CD14-positive monocyte (primary cell): ENCODE data around the gene RNF10. TPM values are rescaled to one million over a fixed set of nuclear protein-coding genes. Genes with fewer than 3 reads are reported as not detected.

Experiments
- DNase-seq, 3 donors: peaks; one replicate each; pipeline ENCODE4 v3.0.0-alpha.2; 2011 to 2022
- H2AFZ ChIP-seq: 2 replicates; pipeline ENCODE4 v1.6.0; 2012; ENCODE audit warnings: mild to moderate bottlenecking, low read depth, low read length, inconsistent platforms; ENCODE audit not compliant: insufficient read depth, poor library complexity, severe bottlenecking
- H3K27ac ChIP-seq, 2 donors: 1 replicate in 1 of 2; 2 replicates in 1 of 2; pipeline ENCODE4 v1.5.1; 2012 to 2013; ENCODE audit warnings: low read length in 2 of 2, control low read depth in 1 of 2, inconsistent platforms in 1 of 2, low read depth in 1 of 2, mild to moderate bottlenecking in 1 of 2
- H3K27me3 ChIP-seq, 2 donors: one replicate each; pipeline versions ENCODE4 v1.6.0 to v1.6.1; 2011 to 2013; ENCODE audit warnings: low read length in 2 of 2; ENCODE audit not compliant: control insufficient read depth in 2 of 2, insufficient read depth in 2 of 2
- H3K36me3 ChIP-seq, 2 donors: replicated peaks in 1 of 2; 1 replicate in 1 of 2; 2 replicates in 1 of 2; pipeline versions ENCODE4 v1.5.1 to v1.6.1; 2012 to 2013; ENCODE audit warnings: low read length in 2 of 2, control low read depth in 1 of 2, inconsistent platforms in 1 of 2, mild to moderate bottlenecking in 1 of 2; ENCODE audit not compliant: insufficient read depth in 2 of 2, control insufficient read depth in 1 of 2
- H3K4me1 ChIP-seq, 2 donors: 1 replicate in 1 of 2; 2 replicates in 1 of 2; pipeline versions ENCODE4 v1.5.1 to v1.6.1; 2012 to 2013; ENCODE audit warnings: low read length in 2 of 2, control low read depth in 1 of 2, inconsistent platforms in 1 of 2, mild to moderate bottlenecking in 1 of 2, moderate library complexity in 1 of 2; ENCODE audit not compliant: insufficient read depth in 2 of 2, control insufficient read depth in 1 of 2
- H3K4me2 ChIP-seq: replicated peaks from 2 replicates; pipeline ENCODE3; 2012; ENCODE audit warnings: low read length, moderate library complexity, mild to moderate bottlenecking; ENCODE audit not compliant: poor library complexity, severe bottlenecking; ENCODE audit errors: extremely low read depth
- H3K4me3 ChIP-seq, 3 experiments: fragments of 200-600 bp in 1 of 3; sonication (generic) in 1 of 3; replicated peaks in 1 of 3; 1 replicate in 2 of 3; 2 replicates in 1 of 3; pipeline ENCODE4 v1.5.1; 2011 to 2013; ENCODE audit warnings: low read length in 3 of 3, mild to moderate bottlenecking in 3 of 3, control low read depth in 2 of 3, low read depth in 2 of 3, inconsistent platforms in 1 of 3, moderate library complexity in 1 of 3
- H3K79me2 ChIP-seq: 2 replicates; pipeline ENCODE4 v1.6.0; 2012; ENCODE audit warnings: mild to moderate bottlenecking, control low read depth, inconsistent platforms, low read length, moderate library complexity; ENCODE audit not compliant: insufficient read depth
- H3K9ac ChIP-seq: 2 replicates; pipeline ENCODE4 v1.6.0; 2017; ENCODE audit warnings: low read length, mild to moderate bottlenecking; ENCODE audit not compliant: insufficient read depth, poor library complexity, severe bottlenecking
- H3K9me3 ChIP-seq, 2 donors: replicated peaks in 1 of 2; 1 replicate in 1 of 2; 2 replicates in 1 of 2; pipeline versions ENCODE4 v1.5.1 to v1.6.1; 2012 to 2013; ENCODE audit warnings: low read length in 2 of 2, control low read depth in 1 of 2; ENCODE audit not compliant: control insufficient read depth in 1 of 2, insufficient read depth in 1 of 2
- H4K20me1 ChIP-seq: 2 replicates; pipeline ENCODE4 v1.6.0; 2012; ENCODE audit warnings: mild to moderate bottlenecking, low read length, control low read depth, moderate library complexity; ENCODE audit not compliant: insufficient read depth
- H3K27ac Mint-ChIP-seq, 7 donors: one replicate each; pipeline ENCODE4 v1.8.0; 2020; ENCODE audit warnings: mild to moderate bottlenecking in 7 of 7, mixed read lengths in 7 of 7, moderate library complexity in 6 of 7, inconsistent platforms in 2 of 7
- H3K27me3 Mint-ChIP-seq, 3 donors: one replicate each; pipeline ENCODE4 v1.8.0; 2021 to 2022; ENCODE audit warnings: low read depth in 3 of 3, mild to moderate bottlenecking in 3 of 3, mixed read lengths in 3 of 3, moderate library complexity in 3 of 3, inconsistent platforms in 1 of 3
- H3K36me3 Mint-ChIP-seq, 2 donors: one replicate each; pipeline ENCODE4 v1.8.0; 2020; ENCODE audit warnings: mixed read lengths in 2 of 2, inconsistent platforms in 1 of 2, mild to moderate bottlenecking in 1 of 2
- H3K4me1 Mint-ChIP-seq: one replicate; pipeline ENCODE4 v1.8.0; 2020; ENCODE audit warnings: mild to moderate bottlenecking, mixed read lengths
- H3K4me3 Mint-ChIP-seq, 2 donors: one replicate each; pipeline ENCODE4 v1.8.0; 2020; ENCODE audit warnings: mild to moderate bottlenecking in 2 of 2, mixed read lengths in 2 of 2, moderate library complexity in 1 of 2
- H3K9me3 Mint-ChIP-seq, 7 donors: one replicate each; pipeline ENCODE4 v1.8.0; 2020 to 2022; ENCODE audit warnings: mixed read lengths in 7 of 7, mild to moderate bottlenecking in 6 of 7, moderate library complexity in 6 of 7, inconsistent platforms in 2 of 7
- WGBS: methylation state at CpG from one replicate; pipeline ENCODE4 v1.1.5; 2013; ENCODE audit warnings: missing lambda C conversion rate; ENCODE audit not compliant: insufficient coverage; 5-methylcytosine and 5-hydroxymethylcytosine counted together
- intact Hi-C, 2 donors: fragments of 100-400 bp; cut with micrococcal nuclease; formaldehyde crosslinking; loops; one replicate each; pipeline versions ENCODE4 v1.15.0 to v1.15.1; 2023
- polyA plus RNA-seq, 3 donors: library from polyadenylated mRNA; depleted of rRNA in 1 of 3; unstranded in 2 of 3; stranded (reverse) in 1 of 3; fragments of 300-500 nt in 2 of 3; fragments of >200 nt in 1 of 3; fragmentation: Illumina TruSeq in 2 of 3; gene quantifications; 1 replicate in 2 of 3; 2 replicates in 1 of 3; pipeline ENCODE4 v1.2.3, GENCODE V29; 2012 to 2021
- TF ChIP-seq, protein P1 (sequence below): fragments of 200-600 bp; IDR thresholded peaks from one replicate; pipeline ENCODE4 v1.8.0; 2022; ENCODE audit warnings: antibody characterized with exemption, mild to moderate bottlenecking

RNF10 gene
- polyA plus RNA-seq, 3 donors = 62.4 to 178 (median 106) TPM

DNA sequence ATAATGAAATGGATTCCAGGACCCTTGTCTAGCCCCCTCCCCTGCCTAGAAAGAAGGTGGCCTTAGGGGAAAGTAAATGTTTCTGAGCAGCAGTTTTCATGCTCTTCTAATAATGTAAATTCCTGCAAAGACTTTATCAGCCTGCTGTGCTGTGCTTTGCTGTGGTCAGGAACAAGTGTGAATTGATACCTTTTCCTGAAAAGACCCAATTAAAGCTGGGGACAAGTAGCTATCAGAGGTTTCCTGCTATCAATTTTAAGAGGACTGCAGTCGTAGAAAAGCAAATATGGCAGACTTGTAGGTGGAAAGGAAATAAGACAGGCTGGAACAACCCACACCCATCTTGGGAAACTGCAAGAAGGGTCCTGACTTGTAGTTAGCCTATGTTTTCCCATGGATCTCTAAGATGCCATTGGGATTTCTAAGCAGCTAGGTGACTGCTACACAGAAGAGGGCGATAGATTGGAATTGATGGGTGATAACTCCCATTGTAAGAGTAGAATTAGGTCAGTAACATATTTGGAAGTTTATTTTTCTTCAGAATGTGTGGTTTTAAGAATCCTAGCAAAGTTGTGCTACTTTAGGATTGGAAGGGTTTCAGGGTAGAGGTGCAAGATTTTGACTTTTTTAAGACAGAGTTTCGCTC lies 35.2 kb upstream of the RNF10 start:
- no peak overlapping the region for H3K4me3 Mint-ChIP-seq
- peaks cover 30% of the 10 kb centered on the region for H3K79me2 ChIP-seq
- no peaks in the 10 kb centered on the region for H3K9me3 ChIP-seq
- TF ChIP-seq, protein P1, sequence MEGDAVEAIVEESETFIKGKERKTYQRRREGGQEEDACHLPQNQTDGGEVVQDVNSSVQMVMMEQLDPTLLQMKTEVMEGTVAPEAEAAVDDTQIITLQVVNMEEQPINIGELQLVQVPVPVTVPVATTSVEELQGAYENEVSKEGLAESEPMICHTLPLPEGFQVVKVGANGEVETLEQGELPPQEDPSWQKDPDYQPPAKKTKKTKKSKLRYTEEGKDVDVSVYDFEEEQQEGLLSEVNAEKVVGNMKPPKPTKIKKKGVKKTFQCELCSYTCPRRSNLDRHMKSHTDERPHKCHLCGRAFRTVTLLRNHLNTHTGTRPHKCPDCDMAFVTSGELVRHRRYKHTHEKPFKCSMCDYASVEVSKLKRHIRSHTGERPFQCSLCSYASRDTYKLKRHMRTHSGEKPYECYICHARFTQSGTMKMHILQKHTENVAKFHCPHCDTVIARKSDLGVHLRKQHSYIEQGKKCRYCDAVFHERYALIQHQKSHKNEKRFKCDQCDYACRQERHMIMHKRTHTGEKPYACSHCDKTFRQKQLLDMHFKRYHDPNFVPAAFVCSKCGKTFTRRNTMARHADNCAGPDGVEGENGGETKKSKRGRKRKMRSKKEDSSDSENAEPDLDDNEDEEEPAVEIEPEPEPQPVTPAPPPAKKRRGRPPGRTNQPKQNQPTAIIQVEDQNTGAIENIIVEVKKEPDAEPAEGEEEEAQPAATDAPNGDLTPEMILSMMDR = no peak
- H4K20me1 ChIP-seq = peaks cover 30% of the 10 kb centered on the region
- H3K4me1 Mint-ChIP-seq = peaks cover 24% of the 10 kb centered on the region
- no peak overlapping the region for H2AFZ ChIP-seq
- no peaks in the 10 kb centered on the region for H3K27me3 ChIP-seq
- no CpG with 5 or more reads among the region's 3 CpGs for WGBS
- H3K27ac Mint-ChIP-seq = no peak overlapping the region
- no peak overlapping the region for H3K4me2 ChIP-seq
- no peak for DNase-seq
- H3K27me3 Mint-ChIP-seq = peaks cover 0 to 2% (median 0%) of the 10 kb centered on the region in 3 donors
- no peak overlapping the region for H3K9ac ChIP-seq
- no peak overlapping the region for H3K4me3 ChIP-seq
- peaks cover 17 to 21% of the 10 kb centered on the region in 2 donors for H3K4me1 ChIP-seq
- peak overlapping the region in 1 of 2 donors; percentile 36 for H3K27ac ChIP-seq
- H3K9me3 Mint-ChIP-seq = no peaks in the 10 kb centered on the region
- H3K36me3 ChIP-seq = peaks cover 35 to 51% of the 10 kb centered on the region in 2 donors
- peaks cover 28 to 57% of the 10 kb centered on the region in 2 donors for H3K36me3 Mint-ChIP-seq
- intact Hi-C loops = loop anchor here (5.0 kb wide), 2 partner anchors 33 to 38 kb away; partner anchors contain the start of gene RNF10 (in 1 of the 2)

DNA sequence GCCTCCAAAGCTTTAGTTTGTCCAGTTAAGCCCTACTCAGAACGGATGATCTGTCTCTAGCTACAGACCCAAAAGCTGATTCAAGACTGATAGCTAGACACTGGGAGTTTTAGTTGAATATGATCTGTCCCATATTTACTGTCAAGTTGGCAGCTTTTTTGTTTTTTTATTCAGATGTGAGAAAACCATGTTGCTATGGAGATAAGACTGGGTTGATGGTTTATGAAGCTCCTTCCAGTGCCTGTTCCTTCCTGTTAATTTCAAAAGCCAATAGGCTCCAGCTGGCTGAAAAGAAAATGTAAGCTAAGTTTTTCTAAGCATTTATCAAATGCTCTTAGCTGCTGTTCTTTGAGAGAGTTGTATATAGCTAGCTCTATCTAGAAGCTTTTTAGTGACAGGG lies 33.6 kb upstream of the RNF10 start:
- no peak for DNase-seq

More for the DNA sequence above, 33.6 kb upstream of the RNF10 start:
- Mint-ChIP-seq H3K9me3 (no peaks in the 10 kb centered on the region), H3K36me3 (peaks cover 34 to 69% of the 10 kb centered on the region in 2 donors), H3K4me1 (peaks cover 18% of the 10 kb centered on the region), H3K27me3 (peaks cover 0 to 2% (median 0%) of the 10 kb centered on the region in 3 donors), H3K4me3 (no peak overlapping the region), H3K27ac (peak overlapping the region in 3 of 7 donors; percentile 22 to 62 (median 32))
- Histone ChIP-seq H3K27me3 (no peaks in the 10 kb centered on the region), H3K36me3 (peaks cover 43 to 62% of the 10 kb centered on the region in 2 donors), H3K27ac (no peak overlapping the region), H3K9me3 (no peaks in the 10 kb centered on the region), H3K9ac (no peak overlapping the region), H3K79me2 (peaks cover 30% of the 10 kb centered on the region), H2AFZ (no peak overlapping the region), H3K4me1 (peaks cover 13 to 15% of the 10 kb centered on the region in 2 donors), H3K4me2 (no peak overlapping the region), H3K4me3 (no peak overlapping the region), H4K20me1 (peaks cover 30% of the 10 kb centered on the region)
- WGBS = no CpG with 5 or more reads among the region's 1 CpG
- TF ChIP-seq, protein P1 = no peak
- intact Hi-C loops = no loop called here
